CD4-positive, alpha-beta T cell treated with Interleukin-12 subunit alpha and Interleukin-12 subunit beta, for 1 hour (primary cell): ENCODE data around the gene NDRG3.
"Not testable (repeated sequence)": the region's sequence is repeated elsewhere in the genome, so short reads cannot be mapped to it uniquely, and the experiment has no call there.

ENCODE experiments used
- DNase-seq: peaks from one replicate; pipeline ENCODE4 v3.0.0-alpha.2; 2020

NDRG3 gene

GRCh38 chr20:36686504-36686903 is 59.4 kb downstream of the NDRG3 start:
- DNase-seq, result no peak

DNA sequence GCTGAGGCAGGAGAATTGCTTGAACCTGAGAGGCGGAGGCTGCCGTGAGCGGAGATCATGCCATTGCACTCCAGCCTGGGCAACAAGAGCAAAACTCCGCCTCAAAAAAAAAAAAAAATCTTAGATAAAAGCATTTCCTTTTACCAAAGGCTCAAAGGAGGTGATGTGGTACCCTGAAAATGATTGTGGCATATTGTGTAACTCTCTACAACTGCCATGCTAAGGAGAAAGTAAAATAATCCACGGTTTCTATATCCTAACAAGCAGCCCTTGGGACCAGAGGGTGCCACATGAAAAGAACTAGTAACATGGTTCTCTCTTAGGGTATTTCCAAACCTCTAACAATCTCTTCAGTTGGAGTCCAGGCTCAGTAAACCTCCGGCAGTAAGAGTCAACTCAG is 61.1 kb downstream of the NDRG3 start:
- DNase-seq, result no peak

GRCh38 chr20:36682311-36682710 is 63.6 kb downstream of the NDRG3 start:
- DNase-seq, result no peak

- DNase-seq, result no peak
Observed at GRCh38 chr20:36677422-36677771, 68.5 kb downstream of the NDRG3 start.

DNA sequence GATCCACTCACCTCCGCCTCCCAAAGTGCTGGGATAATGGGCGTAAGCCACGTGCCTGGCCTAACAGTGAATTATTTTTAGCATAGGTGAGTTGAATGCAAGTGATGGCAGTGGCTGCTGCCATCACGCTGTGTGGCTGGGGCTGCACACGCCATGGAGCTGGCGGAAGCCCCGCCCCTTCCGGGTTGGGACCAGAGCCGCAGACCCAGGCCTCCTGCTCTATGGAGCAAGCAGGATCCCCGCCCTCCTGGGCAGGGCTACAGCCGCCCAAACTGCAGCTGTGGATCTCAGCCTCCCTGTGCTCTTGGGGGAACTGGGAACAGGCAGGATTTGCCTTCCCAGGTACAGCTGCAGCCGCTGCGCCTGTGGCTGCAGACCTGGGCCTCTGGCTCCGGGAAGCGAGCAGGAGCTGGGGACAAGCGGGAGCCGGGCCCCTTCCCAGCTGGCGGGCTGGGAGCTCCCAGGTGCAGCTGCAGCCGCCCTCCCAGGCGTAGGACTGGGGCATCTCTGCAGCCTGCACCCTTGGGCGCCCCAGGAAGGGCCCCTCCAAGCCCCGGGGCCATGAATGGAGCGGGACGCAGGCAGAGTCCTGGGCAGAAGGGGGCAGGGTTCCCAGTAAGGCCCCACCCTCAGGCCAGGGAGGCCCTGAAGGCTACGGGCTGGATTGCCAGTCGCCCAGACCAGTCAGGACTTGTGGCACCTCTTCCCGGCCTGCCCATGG is 69.0 kb downstream of the NDRG3 start:
- DNase-seq, result no peak

DNA sequence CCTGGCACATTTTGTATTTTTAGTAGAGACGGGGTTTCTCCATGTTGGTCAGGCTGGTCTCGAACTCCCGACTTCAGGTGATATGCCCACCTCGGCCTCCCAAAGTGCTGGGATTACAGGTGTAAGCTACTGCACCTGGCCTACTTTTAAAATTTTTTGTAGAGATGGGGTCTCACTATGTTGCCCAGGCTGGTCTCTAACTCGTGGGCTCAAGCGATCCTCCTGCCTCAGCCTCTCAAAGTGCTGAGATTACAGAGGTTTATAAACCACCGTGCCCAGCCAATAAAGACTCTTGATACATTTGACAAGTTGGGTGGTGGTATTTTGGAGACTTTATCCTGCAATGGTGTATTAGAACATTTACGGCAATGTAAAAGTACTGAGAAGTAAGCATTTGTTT is 70.3 kb downstream of the NDRG3 start:
- DNase-seq, result not testable (repeated sequence)

- DNase-seq, result no peak
Observed at GRCh38 chr20:36672991-36673390, 72.9 kb downstream of the NDRG3 start.

DNA sequence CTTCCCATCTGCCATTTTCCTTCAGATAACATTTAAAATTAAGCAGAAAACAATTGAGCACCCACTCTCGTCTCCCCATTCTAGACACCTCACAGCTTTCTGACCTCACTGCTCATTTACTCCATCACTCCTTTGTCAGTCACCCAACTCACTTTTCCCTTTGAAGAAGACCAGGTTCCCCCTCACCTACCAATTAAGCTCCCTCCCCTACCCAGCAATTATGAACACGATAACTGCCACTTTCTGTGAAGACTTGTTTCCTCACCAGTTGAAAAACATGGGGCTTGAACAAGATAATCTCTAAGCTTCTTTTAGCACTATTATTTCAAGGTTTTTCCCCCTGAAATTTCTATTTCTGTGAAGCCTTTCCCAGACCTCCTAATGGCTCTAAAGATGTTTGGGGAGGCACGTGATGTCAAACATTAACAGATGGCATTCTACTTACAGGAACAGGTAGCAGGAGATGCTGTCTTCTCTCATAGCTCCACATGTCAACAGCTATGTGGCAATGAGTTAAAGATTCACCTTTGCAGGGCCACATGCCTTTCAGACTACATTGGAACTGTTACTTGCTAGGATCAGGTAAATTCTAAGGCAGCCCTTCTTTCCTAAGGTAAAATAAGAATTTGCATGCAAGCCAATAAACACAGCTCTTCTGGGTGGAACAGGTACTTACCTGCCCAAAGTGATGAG is 75.1 kb downstream of the NDRG3 start:
- no peak for DNase-seq

- peak; percentile 26 for DNase-seq
Observed at GRCh38 chr20:36666181-36666740, 79.6 kb downstream of the NDRG3 start.

DNA sequence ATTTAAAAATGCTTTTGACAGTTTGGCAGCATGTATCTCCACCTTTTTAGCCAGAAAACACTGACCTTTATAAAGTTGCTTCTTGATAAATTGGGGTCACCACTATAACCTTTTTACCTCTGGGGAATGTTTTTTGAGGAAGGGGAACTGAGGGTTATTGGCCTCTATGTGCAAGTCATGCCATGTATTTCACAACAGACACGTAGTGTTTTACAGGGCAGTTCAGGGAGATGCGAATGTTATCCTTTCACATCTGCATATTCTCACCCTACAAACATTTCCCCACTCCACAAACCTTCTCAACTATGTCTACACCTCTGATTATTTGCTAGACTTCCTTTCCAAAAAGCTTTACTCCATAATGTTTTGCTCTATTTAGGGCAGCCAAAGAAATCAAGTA is 82.9 kb downstream of the NDRG3 start:
- DNase-seq, result no peak

GRCh38 chr20:36658300-36658699 is 87.6 kb downstream of the NDRG3 start:
- peak; percentile 45 for DNase-seq

DNA sequence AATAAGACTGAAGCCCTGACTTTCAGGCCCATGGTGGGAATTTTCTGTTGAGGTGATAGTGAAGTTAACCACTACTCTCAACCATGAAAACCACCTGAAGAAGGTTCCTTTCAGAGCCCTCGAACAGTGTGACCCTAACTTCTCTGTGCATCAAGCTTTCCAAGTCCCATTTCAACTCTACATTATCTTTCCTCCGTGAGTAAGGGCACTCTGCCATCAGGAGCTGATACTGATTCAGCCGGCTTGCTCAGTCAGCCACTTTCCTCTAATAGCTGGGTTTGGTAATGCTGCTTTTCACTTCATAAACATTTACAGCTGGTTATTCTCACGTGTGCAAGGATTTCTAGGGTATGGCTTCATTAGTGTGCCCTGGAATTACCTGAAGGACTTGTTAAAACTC is 89.2 kb downstream of the NDRG3 start:
- no peak for DNase-seq

DNA sequence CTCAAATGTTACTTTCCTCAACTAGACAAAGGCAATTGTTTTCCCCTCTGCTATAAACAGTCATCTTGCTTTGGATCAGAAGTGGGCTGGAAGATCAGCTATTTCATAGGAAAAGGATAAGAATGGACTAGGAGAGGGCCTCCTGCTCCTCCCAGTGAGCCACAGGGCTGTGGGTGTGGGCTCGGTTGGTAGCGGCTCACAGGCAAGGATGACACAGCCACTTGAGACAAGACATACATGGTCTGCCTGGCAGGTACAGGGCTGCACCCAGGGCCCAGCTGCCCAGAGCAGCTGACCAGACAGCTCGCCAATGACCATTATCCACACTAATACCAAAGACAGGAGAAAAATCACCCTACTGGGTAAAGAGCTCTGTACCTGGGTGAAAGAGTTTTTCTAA is 90.9 kb downstream of the NDRG3 start:
- DNase-seq, result no peak

DNA sequence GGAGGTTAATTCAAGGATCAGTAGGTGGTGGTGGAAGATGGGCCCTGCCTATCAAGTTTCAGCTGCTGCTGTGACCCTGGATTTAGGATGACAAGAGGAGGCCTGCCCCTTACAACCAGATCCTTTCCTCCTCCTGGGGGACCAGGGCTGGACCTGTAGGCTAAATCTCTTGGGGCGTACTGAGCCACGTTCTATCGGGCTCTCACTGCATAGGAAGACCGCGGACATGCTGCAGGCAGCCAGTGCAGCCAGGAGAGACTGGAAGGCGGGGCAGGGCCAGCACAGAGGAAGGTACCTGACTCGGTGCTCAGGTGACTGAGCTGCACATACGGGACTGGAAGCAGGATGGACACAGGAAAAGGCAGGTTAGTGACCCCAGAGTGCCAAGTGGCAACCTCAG is 91.4 kb downstream of the NDRG3 start:
- no peak for DNase-seq

- no peak for DNase-seq
Observed at GRCh38 chr20:36653456-36653855, 92.4 kb downstream of the NDRG3 start.

DNA sequence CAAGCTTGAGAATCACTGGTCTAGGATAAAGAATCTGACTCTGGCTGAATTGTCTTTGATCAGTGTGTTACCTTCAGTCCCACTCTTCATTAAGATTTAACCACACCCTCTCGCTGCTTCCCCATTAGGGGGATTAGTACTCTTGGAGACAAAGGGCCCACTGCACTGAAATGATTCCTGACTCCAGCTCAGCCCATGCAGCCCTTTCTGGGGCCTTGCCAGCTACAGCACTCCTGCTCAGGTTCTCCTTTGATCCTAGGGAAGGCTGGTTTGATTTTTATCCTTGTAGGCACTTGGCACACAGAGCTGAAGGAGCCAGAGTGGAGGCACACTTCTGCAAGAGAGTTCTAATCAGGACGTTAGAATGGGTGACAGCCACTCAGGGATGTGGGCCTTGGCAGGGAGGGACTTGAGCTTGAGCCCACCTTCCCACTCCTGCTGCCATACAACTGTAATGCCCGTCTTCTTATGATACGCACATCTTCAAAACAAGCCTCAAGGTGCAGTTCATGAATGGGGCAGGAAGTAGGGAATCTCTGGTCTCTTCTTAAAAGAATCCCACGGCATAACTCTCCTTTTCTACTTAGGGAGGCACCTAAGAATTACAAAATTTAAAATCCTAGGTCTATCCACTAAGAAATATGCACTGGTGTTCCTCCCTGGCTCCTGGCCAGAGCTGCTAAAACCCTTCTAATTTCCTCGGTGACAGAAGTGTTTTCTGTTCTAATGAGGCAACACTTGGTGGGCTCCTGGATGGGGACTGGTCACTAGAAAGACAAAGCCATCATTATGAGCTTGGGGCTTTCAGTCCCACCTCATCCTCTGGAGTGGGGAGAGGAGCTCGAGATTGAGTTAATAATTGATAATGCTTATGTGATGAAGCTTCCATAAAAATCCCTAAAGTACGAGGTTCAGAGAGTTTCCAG is 98.4 kb downstream of the NDRG3 start:
- DNase-seq, result no peak

GRCh38 chr20:36646678-36647077 is 99.2 kb downstream of the NDRG3 start:
- DNase-seq, result no peak

DNA sequence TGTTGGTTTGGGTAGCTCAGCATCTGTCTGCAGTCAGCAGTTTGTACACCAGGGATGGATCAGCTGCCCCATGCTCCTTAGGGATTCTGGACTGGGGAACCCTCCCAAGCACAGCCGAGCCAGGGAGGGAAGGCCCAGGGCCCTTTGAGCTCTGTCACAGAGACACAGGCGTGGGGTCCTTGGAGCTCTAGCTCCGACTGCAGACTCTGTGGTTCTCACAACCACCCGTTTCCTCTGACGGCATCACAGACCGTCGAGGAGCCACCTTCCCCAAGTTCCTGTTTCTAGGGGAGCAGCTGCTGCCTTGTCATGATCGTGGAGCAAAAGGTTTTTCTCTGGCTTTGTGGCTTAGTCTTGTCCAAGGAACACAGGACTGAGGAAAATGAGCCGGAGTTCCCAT is 99.9 kb downstream of the NDRG3 start, which contains the start of gene SLA2:
SLA2 (minus strand) TSS at position 199 of the 400 bp plus-strand sequence. CDS start 4,861 bp downstream, outside the sequence.
- DNase-seq, result peak; percentile 69

GRCh38 chr20:36645353-36645752 is 100.5 kb downstream of the NDRG3 start:
- no peak for DNase-seq

GRCh38 chr20:36644706-36645095 is 101.2 kb downstream of the NDRG3 start:
- DNase-seq, result no peak

DNA sequence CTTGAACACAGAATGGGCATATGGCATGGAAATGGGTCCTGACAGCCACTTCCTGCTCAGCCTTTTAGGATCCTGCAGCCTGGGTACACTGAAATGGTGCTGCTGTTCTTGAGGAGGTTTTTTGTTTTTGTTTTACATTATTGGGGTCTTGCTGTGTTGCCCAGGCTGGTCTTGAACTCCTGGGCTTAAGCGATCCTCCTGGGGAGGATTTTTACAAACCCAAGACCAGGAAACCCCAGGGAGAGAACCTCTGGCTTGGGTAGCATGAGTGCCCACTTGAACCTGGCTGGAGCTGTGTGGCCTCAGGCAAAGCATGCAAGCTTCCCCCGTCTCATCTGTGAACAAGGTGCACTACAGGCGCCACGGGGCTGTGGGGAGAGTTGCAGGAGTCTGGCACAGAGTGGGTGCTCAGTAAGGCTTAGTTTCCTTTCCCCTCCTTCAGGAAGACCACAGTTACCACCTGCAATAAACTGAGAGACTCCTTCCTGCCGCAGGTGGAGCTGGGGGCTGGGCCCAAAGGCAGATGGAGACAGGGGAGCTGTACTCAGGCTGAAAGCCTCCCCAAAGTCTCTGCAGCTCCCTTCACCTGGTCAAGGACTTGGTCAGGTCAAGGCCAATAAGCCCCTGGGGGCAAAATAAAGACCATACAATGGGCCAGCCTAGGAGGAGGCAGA is 101.7 kb downstream of the NDRG3 start:
- DNase-seq, result peak; percentile 69

GRCh38 chr20:36642136-36642535 is 103.8 kb downstream of the NDRG3 start:
- DNase-seq, result no peak

DNA sequence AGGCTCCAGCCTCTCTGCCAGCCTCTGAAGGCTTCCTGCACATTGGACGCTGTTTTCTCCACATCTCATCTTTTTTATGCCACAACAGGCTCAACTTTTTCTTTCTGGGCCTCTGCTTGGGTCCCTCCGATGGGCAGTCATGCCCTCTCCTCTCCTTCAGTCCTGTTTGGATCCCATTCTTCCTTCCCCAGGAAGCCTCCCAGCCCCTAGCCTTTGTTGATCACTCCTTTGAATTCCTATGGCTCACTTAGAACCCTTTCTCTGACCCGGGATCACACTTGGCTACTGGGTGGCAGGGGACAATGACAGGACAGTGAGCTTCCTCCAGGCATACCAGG is 104.4 kb downstream of the NDRG3 start:
- DNase-seq, result no peak
